ENCODE results near the gene UBE2E2.

DNA sequence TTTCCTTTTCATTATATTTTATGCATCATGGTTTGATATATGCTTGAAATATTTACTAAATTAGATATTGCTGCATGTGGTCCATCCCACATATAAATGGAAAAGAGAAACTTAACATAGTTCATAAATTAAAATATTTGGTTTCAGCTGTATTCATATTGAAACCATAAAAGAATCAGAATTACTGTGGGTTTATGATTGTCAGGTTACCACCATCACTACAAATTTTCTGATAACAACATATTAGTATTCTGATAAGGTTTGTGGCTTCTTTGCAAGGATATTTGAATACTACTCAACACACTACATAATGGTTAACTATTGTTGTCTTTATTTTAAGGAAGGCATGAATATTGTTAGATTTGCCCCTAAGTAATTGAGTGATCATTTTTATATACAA, 235.5 kb downstream of the UBE2E2 start:
- TF ChIP-seq, protein P1, sequence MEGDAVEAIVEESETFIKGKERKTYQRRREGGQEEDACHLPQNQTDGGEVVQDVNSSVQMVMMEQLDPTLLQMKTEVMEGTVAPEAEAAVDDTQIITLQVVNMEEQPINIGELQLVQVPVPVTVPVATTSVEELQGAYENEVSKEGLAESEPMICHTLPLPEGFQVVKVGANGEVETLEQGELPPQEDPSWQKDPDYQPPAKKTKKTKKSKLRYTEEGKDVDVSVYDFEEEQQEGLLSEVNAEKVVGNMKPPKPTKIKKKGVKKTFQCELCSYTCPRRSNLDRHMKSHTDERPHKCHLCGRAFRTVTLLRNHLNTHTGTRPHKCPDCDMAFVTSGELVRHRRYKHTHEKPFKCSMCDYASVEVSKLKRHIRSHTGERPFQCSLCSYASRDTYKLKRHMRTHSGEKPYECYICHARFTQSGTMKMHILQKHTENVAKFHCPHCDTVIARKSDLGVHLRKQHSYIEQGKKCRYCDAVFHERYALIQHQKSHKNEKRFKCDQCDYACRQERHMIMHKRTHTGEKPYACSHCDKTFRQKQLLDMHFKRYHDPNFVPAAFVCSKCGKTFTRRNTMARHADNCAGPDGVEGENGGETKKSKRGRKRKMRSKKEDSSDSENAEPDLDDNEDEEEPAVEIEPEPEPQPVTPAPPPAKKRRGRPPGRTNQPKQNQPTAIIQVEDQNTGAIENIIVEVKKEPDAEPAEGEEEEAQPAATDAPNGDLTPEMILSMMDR (IDR thresholded peaks at IDR 0.05; ENCODE audit: low read length): no peak
- no peak for TF ChIP-seq EZH2 (IDR thresholded peaks at IDR 0.05; ENCODE audit: borderline replicate concordance, low read length)
